T follicular helper cell (primary cell): ENCODE results near the gene FAM174A.
"Not testable (repeated sequence)": the region's sequence is repeated elsewhere in the genome, so short reads cannot be mapped to it uniquely, and the experiment has no call there.

Source experiments
- DNase-seq: peaks from one replicate; pipeline ENCODE4 v3.0.0-alpha.2; 2020; ENCODE audit warnings: low read depth

Gene FAM174A

GRCh38 chr5:100575815-100576214 lies 40.6 kb downstream of the FAM174A start:
- no peak for DNase-seq

DNA sequence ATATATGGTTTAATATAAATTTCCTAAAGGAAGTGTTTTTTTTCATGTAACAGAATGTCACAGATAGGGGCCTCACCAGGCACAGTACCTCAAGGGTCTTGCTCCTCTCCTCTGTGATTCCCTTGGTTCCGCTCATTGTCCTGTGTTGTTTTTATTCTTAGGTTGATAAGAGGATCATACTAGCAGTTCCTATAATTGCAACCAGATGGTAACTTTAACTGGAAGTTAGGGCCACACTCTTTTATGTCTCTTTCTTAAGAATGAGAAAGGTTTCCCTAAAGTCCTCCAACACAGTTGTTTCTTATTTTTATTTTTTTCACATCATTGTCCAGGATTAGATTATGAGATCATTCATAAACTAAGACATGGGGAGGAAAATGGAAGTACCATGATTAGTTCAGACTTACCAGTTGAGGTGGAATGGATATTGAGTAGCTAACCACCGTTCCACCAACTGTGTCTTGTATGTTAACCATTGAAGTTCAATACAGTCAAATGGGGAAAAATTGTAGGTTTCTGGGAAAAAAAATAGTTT lies 41.1 kb downstream of the FAM174A start:
- no peak for DNase-seq

DNA sequence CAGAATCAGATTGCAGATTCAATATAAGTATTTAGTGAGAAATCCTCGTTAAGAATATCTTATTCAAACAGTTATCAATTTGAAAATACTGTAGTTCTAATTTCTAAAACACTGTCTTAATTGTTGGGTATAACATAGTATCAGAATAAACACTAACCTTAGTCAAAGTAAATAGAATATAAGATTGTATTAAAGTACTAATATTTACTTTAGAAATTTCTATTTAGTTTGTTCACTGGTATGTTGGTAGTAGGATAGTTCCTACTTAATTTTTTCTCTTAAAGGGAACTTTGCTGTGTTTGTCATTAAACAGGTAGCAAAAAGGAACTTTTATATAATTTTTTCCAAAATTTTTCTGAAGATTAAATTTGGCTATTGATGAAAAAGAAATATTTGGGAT lies 42.3 kb downstream of the FAM174A start:
- DNase-seq: no peak

GRCh38 chr5:100584069-100584468 lies 48.9 kb downstream of the FAM174A start:
- DNase-seq: no peak

DNA sequence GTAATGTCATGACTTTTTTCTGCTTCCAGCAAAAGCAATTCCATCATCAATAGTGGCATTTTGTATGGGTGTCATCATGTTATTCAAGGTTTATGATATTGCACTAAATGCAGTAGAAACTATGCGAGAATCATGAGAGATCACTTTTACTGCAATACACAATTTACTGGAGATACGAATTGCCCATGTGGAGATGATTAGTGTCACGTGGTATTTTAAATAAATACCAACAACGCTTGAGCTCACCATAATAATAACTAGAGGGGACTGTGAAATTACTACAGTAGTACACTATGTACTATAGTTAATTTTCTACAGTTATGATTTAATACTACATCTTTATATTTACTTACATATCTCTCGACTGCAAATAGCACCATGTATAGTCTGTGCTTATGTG lies 49.7 kb downstream of the FAM174A start:
- DNase-seq: no peak

DNA sequence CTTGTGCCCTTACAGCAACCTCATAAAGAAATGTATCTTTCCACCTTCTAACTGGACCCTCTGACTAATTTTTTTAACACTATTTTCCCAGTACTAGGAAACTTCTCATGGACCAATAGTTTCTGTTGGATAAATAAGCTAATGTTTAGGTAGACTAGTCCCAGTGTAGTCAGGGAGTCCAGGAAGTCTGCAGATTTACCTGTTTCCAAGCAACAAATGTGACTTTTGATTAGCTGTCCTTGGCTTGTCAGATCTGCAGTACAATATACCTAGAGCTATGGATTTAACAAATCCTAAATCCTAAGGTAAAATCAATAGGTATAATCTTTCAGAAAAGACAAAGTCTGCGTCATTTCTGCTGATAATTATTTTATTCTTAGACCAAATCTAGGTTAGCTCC lies 55.7 kb downstream of the FAM174A start:
- DNase-seq: no peak

- DNase-seq: no peak
These were observed 60.1 kb downstream of the FAM174A start for GRCh38 chr5:100595152-100595811.

DNA sequence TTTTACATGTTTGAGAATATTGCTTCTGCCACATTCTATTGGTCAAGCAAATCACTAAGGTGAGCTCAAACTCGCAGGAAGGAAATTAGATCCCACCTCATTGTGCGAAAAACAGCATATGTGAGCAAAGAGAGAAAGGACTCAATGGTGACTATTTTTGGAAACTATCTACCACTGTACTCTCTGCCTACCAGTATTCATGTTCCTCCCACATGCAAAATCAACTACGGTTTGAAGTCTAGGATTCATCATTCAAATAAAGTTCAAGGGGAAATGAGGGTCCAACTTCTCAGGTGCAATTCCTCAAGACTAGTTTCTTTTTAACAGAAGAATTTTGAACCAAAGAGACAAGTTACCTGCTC lies 60.6 kb downstream of the FAM174A start:
- DNase-seq: no peak

DNA sequence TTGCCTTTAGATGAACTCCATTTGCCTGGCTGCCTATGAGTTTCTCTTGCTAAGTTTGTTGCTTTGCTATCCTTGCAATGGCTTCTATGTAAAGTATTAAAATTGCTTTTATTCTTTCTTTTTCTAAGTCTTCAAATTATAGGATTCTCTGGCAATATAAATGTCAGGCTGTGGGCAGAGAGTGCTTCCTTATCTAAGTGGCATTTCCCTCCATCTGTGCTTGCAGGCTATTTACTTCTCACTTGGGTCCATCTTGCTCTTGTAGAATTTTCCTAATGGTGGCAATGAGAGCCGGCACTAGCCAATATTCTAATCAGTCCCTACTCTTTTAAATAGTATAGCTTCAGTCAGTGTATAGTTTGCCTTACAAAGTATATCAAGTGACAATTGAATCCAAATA lies 63.3 kb downstream of the FAM174A start:
- DNase-seq: no peak

- DNase-seq: no peak
These were observed 65.3 kb downstream of the FAM174A start for GRCh38 chr5:100600298-100600994.

DNA sequence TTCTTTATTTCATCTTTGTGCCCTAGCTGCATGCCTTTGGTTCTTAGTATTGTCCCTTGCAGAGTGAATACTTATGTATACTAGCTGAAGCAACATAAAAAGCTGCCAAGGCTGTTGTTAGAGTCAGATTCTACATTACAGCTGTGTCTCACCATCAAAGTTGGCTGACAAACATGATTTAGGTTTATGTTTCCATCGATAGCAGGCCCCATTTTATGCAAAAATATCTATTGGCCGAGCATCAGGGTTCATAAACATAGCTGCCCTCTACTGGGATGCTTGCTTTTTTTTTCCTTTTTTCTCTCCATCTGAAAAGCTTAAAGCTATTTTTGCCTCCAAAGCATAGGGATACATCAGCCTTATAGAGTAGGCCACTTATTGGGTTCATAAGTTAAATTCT lies 68.0 kb downstream of the FAM174A start:
- no peak for DNase-seq

GRCh38 chr5:100604021-100604420 lies 68.8 kb downstream of the FAM174A start:
- not testable (repeated sequence) for DNase-seq

DNA sequence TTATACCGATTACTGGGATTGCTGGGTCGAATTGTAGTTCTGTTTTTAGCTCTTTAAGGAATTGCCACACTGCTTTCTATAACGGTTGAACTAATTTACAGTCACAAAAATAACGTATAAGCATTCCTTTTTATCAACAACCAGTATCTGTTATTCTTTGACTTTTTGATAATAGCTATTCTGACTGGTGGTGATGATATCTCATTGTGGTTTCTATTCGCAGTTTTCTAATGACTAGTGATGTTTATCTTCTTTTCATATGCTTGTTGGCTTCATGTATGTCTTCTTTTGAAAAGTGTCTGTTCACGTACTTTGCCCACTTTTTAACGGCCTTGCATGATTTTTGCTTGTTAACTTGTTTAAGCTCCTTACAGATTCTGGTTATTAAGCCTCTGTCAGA lies 74.4 kb downstream of the FAM174A start:
- DNase-seq: no peak

GRCh38 chr5:100614308-100614707 lies 79.1 kb downstream of the FAM174A start:
- DNase-seq: no peak

GRCh38 chr5:100615362-100615761 lies 80.2 kb downstream of the FAM174A start:
- no peak for DNase-seq

DNA sequence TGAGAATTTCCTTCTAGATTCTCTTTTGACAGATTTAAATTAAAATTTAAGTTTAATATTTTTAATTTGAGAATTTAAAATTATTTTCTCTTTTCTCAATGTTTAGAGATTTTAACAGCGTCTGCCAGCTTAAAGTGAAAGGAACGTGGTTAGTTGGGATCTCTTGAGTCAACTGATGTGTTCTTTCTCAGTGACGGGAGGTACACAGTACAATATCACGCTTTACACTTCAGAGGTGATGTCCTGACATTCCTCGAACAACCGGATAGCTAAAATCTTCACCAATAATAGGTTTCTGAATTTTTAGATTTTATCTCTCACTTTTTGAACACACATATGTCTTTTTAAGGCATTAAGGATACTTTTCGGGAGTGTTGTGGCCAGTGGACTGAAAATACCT lies 81.1 kb downstream of the FAM174A start:
- no peak for DNase-seq

DNA sequence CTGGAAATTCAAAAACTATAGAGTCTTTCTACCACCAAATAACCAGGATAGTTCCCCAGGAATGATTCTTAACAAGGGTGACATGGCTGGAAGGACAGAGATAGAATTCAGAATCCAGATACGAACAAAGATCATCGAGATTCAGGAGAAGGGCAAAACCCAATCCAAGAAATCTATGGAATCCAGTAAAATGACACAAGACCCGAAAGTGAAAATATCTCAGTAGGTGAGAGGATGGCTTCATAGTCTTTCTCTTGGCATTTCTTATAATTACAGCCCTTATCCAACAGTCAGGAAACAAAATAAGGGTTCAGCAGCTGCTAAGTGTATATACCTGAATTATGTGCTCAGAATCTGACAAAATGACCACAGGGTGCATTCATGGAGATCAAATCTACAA lies 81.8 kb downstream of the FAM174A start:
- DNase-seq: no peak

DNA sequence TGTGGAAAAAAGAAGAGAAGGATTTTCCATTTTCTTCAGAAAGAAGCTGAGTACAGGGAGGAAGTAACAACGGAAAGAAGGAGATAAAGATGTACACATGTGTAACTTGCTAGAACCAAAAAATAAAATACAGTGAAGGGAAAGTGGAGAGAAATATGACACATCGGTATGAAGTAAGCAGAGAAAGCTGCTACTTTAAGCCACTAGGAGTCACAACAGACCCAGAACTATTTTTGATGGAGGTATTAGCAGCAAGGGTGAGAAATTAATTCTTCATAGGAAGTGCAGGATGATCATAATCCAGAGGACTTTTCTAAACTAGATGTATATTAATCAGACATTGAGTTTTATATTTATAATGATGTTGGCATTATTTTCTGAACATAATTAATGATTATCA lies 88.5 kb downstream of the FAM174A start:
- no peak for DNase-seq

DNA sequence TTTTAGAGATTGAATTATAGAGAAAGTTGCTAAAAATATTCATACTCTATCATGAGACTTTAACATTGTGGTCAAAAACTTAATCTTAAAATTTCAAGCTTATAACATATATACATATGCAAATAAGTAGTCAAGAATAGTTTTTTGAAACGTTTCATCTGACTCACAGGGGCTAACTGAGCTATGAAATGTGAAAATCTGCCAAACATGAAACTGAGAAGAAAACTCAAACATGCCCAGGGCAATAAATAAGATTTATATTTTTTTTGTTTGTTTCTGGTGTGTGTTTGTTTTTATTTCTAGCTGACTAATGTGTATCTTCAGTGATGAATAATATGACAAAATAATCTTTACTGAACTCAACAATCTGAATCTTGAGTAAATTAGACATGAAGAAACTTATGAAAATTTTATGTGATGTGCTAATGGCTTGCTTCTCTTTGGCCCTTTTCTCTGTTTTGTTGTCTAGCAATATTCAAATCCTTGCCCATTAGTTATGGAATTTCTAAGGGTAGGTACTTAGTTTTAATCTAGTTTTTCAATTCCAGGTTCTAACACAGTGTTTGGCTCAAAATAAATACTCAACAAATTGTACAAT lies 99.9 kb downstream of the FAM174A start:
- DNase-seq: no peak
